Uterus (tissue), 2 donors: Measurements from ENCODE around the gene BICD2.

Source experiments
- POLR2A ChIP-seq, 2 donors: fragments of 450-650 bp; IDR thresholded peaks; one replicate each; pipeline ENCODE4 v1.6.1; 2016; ENCODE audit warnings: antibody characterized with exemption in 2 of 2, mild to moderate bottlenecking in 1 of 2, moderate library complexity in 1 of 2
- TF ChIP-seq, protein P1 (sequence below), 4 experiments: fragments of 200-600 bp in 2 of 4; fragments of 450-650 bp in 2 of 4; sonication (generic) in 2 of 4; IDR thresholded peaks; one replicate each; pipeline ENCODE4 v1.5.1; 2016 to 2019; ENCODE audit warnings: antibody characterized with exemption in 4 of 4, mild to moderate bottlenecking in 2 of 4, moderate library complexity in 1 of 4

DNA sequence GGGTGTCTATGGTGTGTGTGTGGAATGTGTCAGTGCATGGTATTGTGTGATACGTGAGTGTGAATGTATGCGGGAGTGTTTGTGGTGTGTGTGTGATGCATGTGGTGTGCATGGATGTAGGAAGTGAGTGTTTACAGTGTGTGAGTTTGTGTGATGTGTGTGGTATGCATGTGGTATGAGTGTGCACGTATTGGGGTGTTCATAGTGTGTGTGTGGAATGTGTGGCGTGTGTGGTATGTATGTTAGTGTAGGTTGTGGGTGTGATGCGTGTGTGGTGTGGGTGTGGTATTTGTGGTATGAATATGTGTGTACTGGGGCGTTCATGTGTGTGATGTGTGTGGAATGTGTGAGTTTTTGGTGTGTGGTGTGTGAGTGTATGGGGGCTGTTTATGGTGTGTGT is 40.1 kb upstream of the BICD2 start:
- TF ChIP-seq, protein P1, sequence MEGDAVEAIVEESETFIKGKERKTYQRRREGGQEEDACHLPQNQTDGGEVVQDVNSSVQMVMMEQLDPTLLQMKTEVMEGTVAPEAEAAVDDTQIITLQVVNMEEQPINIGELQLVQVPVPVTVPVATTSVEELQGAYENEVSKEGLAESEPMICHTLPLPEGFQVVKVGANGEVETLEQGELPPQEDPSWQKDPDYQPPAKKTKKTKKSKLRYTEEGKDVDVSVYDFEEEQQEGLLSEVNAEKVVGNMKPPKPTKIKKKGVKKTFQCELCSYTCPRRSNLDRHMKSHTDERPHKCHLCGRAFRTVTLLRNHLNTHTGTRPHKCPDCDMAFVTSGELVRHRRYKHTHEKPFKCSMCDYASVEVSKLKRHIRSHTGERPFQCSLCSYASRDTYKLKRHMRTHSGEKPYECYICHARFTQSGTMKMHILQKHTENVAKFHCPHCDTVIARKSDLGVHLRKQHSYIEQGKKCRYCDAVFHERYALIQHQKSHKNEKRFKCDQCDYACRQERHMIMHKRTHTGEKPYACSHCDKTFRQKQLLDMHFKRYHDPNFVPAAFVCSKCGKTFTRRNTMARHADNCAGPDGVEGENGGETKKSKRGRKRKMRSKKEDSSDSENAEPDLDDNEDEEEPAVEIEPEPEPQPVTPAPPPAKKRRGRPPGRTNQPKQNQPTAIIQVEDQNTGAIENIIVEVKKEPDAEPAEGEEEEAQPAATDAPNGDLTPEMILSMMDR (IDR thresholded peaks at IDR 0.05) = no peak
- no peak for TF ChIP-seq POLR2A (IDR thresholded peaks at IDR 0.05)
